Daoy (cell line): ENCODE data around the gene CD82. TPM values are rescaled to one million over a fixed set of nuclear protein-coding genes. Genes with fewer than 3 reads are reported as not detected.
A peak's percentile ranks its signal among the peaks of the same experiment; 100 is the strongest.

ENCODE experiments used
- DNase-seq: peaks from one replicate; pipeline ENCODE4 v3.0.0-alpha.2; 2015; ENCODE audit warnings: low read depth
- total RNA-seq: library from RNA; depleted of rRNA; stranded (reverse); fragments of >200 nt; shearing (Covaris generic); gene quantifications from 2 replicates; pipeline ENCODE4 v1.2.3, GENCODE V29; 2014; rRNA removed

CD82 gene
- 42.7 and 48.5 TPM in 2 replicates for total RNA-seq

- DNase-seq = peak; percentile 99
Observed at GRCh38 chr11:44565211-44565952, at the start of gene CD82. CD82 (plus strand) TSS chr11:44565663; CDS start chr11:44594663, 29,000 bp downstream.

GRCh38 chr11:44516688-44517507 is 48.6 kb upstream of the CD82 start:
- no peak for DNase-seq

GRCh38 chr11:44517541-44517940 is 47.9 kb upstream of the CD82 start:
- DNase-seq = no peak

- DNase-seq = no peak
Observed at GRCh38 chr11:44518968-44519550, 46.4 kb upstream of the CD82 start.

GRCh38 chr11:44519989-44520737 is 45.3 kb upstream of the CD82 start:
- DNase-seq = no peak

GRCh38 chr11:44521148-44521547 is 44.3 kb upstream of the CD82 start:
- DNase-seq = no peak

- no peak for DNase-seq
Observed at GRCh38 chr11:44522294-44522693, 43.2 kb upstream of the CD82 start.

GRCh38 chr11:44524346-44524745 is 41.1 kb upstream of the CD82 start:
- DNase-seq = no peak

GRCh38 chr11:44524751-44525201 is 40.7 kb upstream of the CD82 start:
- DNase-seq = no peak

- no peak for DNase-seq
Observed at GRCh38 chr11:44525473-44526252, 39.8 kb upstream of the CD82 start.

- no peak for DNase-seq
Observed at GRCh38 chr11:44526438-44526837, 39.0 kb upstream of the CD82 start.

GRCh38 chr11:44527476-44527875 is 38.0 kb upstream of the CD82 start:
- DNase-seq = no peak

GRCh38 chr11:44528103-44528502 is 37.4 kb upstream of the CD82 start:
- peak; percentile 31 for DNase-seq

- no peak for DNase-seq
Observed at GRCh38 chr11:44528581-44528980, 36.9 kb upstream of the CD82 start.

- DNase-seq = no peak
Observed at GRCh38 chr11:44529895-44530412, 35.5 kb upstream of the CD82 start.

- DNase-seq = peak; percentile 44
Observed at GRCh38 chr11:44530413-44531115, 34.9 kb upstream of the CD82 start.

GRCh38 chr11:44531116-44531504 is 34.4 kb upstream of the CD82 start:
- no peak for DNase-seq

GRCh38 chr11:44531636-44532035 is 33.8 kb upstream of the CD82 start:
- no peak for DNase-seq

GRCh38 chr11:44532809-44533208 is 32.7 kb upstream of the CD82 start:
- DNase-seq = no peak
